Activated naive CD8-positive, alpha-beta T cell treated with anti-CD3 and anti-CD28 coated beads, Interleukin-2, amount 50 U/mL, for 24 hours (primary cell): ENCODE results near the gene LRRC10.

Source experiments
- ATAC-seq: fragments of 150-1000 bp; cut with Tn5 transposase; one replicate; pipeline ENCODE4 v1.10.0; 2021
- DNase-seq: peaks from one replicate; pipeline ENCODE4 v3.0.0; 2021
- H3K27ac Mint-ChIP-seq: one replicate; pipeline ENCODE4 v1.8.0; 2021; ENCODE audit warnings: mild to moderate bottlenecking, mixed read lengths
- H3K27me3 Mint-ChIP-seq: one replicate; pipeline ENCODE4 v1.8.0; 2021; ENCODE audit warnings: mixed read lengths
- H3K36me3 Mint-ChIP-seq: one replicate; pipeline ENCODE4 v1.8.0; 2021; ENCODE audit warnings: low read depth, mixed read lengths
- H3K4me1 Mint-ChIP-seq: one replicate; pipeline ENCODE4 v1.8.0; 2021; ENCODE audit warnings: mixed read lengths
- H3K4me3 Mint-ChIP-seq: one replicate; pipeline ENCODE4 v1.8.0; 2021; ENCODE audit warnings: mild to moderate bottlenecking, moderate library complexity, mixed read lengths
- H3K9me3 Mint-ChIP-seq: one replicate; pipeline ENCODE4 v1.8.0; 2021; ENCODE audit warnings: mixed read lengths

Gene LRRC10

GRCh38 chr12:69601962-69602685 is 8.6 kb downstream of the LRRC10 start:
- Mint-ChIP-seq H3K4me3 (no peak overlapping the region), H3K9me3 (no peaks in the 10 kb centered on the region), H3K27me3 (no peaks in the 10 kb centered on the region), H3K4me1 (no peaks in the 10 kb centered on the region), H3K27ac (no peak overlapping the region), H3K36me3 (peaks cover 57% of the 10 kb centered on the region)
- ATAC-seq (no peak), DNase-seq (no peak)

- DNase-seq, result no peak
- H3K27ac Mint-ChIP-seq, result no peak overlapping the region
- no peak overlapping the region for H3K4me3 Mint-ChIP-seq
- peaks cover 66% of the 10 kb centered on the region for H3K36me3 Mint-ChIP-seq
- H3K9me3 Mint-ChIP-seq, result no peaks in the 10 kb centered on the region
- no peaks in the 10 kb centered on the region for H3K27me3 Mint-ChIP-seq
- no peaks in the 10 kb centered on the region for H3K4me1 Mint-ChIP-seq
- no peak for ATAC-seq
Observed at GRCh38 chr12:69600804-69601203, 9.9 kb downstream of the LRRC10 start.

GRCh38 chr12:69598174-69598753 is 12.4 kb downstream of the LRRC10 start:
- ATAC-seq (no peak), DNase-seq (no peak)
- no peak overlapping the region for H3K27ac Mint-ChIP-seq
- peaks cover 4% of the 10 kb centered on the region for H3K4me1 Mint-ChIP-seq
- H3K36me3 Mint-ChIP-seq, result peaks cover 78% of the 10 kb centered on the region
- H3K27me3 Mint-ChIP-seq, result no peaks in the 10 kb centered on the region
- no peak overlapping the region for H3K4me3 Mint-ChIP-seq
- no peaks in the 10 kb centered on the region for H3K9me3 Mint-ChIP-seq

- H3K27ac Mint-ChIP-seq, result no peak overlapping the region
- H3K9me3 Mint-ChIP-seq, result no peaks in the 10 kb centered on the region
- ATAC-seq (no peak), DNase-seq (no peak)
- peaks cover 12% of the 10 kb centered on the region for H3K4me1 Mint-ChIP-seq
- no peaks in the 10 kb centered on the region for H3K27me3 Mint-ChIP-seq
- H3K36me3 Mint-ChIP-seq, result peaks cover 72% of the 10 kb centered on the region
- no peak overlapping the region for H3K4me3 Mint-ChIP-seq
Observed at GRCh38 chr12:69595689-69596088, 15.0 kb downstream of the LRRC10 start.

DNA sequence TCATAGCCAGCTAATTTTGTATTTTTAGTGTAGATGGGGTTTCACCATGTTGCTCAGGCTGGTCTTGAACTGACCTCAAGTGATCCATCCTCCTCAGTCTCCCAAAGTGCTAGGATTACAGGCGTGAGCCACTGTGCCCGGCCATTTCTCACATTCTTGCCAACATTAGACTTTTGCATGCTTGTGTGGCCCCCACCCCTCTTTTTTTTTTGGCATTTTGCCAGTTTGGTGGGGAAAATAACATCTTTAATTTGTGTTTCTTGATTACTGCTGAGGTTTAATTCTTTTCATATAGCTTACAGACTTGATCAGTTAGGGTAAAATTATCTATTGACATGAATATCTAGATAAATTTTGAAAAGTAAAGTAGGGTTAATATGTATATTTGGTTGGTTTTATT is 21.6 kb downstream of the LRRC10 start:
- DNase-seq (no peak), ATAC-seq (no peak)
- Mint-ChIP-seq H3K4me3 (no peak overlapping the region), H3K4me1 (peaks cover 53% of the 10 kb centered on the region), H3K36me3 (peaks cover 65% of the 10 kb centered on the region), H3K27me3 (no peaks in the 10 kb centered on the region), H3K27ac (no peak overlapping the region), H3K9me3 (no peaks in the 10 kb centered on the region)

DNA sequence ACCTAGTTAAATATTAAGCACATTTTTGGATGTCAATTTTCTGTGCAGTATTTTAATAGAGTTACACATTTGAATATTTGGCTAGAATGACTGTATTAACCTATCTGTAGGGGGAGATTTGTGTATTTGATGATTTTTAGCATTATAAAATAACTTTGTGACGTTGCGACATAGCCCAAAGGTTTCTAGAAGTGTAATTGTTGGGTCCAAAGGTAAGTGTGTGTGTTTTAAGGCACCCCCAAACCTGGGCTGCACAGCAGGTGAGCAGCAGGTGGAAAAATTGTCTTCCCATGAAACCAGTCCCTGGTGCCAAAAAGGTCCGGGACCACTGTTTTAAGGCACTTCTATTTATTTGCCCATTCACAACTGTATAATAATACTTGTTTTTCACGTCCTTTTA is 22.2 kb downstream of the LRRC10 start:
- no peak for ATAC-seq
- Mint-ChIP-seq H3K4me1 (peaks cover 51% of the 10 kb centered on the region), H3K4me3 (no peak overlapping the region), H3K27ac (peak overlapping the region; percentile 22), H3K9me3 (no peaks in the 10 kb centered on the region), H3K27me3 (no peaks in the 10 kb centered on the region), H3K36me3 (peaks cover 60% of the 10 kb centered on the region)
- DNase-seq, result no peak

DNA sequence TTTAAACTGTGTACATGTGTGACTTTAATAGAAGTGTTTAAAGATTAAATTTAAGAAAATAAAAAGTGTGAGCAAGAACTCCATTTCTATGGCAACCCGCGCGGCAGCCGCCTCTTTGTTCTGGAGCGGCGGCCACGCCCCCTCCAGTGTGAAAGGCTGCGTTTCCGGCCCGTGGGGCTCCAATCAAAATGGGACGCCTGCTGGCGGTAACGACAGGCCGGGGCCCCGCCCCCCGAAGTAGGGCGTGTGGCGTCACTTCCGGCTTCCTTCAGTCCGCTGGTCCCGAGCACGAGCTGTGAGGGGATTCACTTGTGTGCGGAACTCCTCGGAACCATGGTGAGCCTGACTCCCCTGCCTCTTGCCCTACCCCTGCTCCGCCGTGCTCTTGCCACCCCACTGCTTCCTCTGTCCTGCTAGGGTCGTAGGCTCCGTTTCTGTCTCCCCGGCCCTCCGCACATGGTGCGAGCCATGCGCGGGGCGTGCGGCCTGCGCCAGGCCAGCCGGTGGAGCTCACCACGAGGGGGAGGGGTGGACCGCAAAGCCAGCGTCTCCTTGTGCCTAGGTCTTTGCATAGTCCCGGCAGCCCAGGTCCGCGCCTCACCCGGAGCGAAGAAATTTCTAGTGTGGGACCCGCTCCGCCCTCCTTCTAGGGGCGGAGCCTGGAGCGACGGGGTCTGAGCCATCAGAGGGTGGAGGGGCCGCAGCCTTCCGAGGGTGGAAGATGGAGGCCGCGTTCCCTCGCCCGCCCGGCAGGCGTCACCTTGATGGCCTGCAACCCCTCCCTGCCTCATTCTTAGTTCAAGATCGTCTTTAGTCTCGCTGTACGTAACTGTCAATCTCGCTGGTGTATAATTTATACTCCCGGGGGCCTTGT is 25.3 kb downstream of the LRRC10 start, which contains the start of gene CCT2:
Gene CCT2, plus strand, starts transcription at position 271 of the 874 bp plus-strand sequence. Its CDS starts 63 bp downstream, at position 334.
- Mint-ChIP-seq H3K36me3 (peaks cover 39% of the 10 kb centered on the region), H3K27me3 (no peaks in the 10 kb centered on the region), H3K27ac (peak within 1 kb of the TSS; percentile 95), H3K4me3 (peak within 1 kb of the TSS; percentile 92), H3K4me1 (peaks cover 40% of the 10 kb centered on the region), H3K9me3 (no peaks in the 10 kb centered on the region)
- DNase-seq (peak; percentile 97), ATAC-seq (peak; percentile 94)

DNA sequence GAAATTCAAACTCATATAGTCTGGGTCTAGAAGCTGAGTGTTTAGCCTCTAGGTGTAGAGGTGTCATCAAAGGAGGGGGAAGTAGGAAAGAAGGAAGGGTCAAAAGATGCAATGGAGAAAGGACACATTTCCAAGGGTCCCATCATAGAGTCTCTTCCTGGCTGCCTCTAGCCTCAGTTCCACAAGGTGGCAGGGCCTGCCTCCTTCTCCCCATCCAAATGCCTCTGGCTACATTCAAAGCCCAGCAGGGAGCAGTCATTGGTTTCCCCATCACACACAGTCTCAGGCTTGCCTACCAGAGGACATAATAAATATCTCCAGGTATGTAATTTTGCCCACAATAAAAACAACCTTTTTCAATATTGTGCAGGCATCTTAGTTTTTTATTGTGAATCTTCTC is 27.5 kb downstream of the LRRC10 start:
- no peak overlapping the region for H3K4me3 Mint-ChIP-seq
- ATAC-seq, result no peak
- no peaks in the 10 kb centered on the region for H3K9me3 Mint-ChIP-seq

DNA sequence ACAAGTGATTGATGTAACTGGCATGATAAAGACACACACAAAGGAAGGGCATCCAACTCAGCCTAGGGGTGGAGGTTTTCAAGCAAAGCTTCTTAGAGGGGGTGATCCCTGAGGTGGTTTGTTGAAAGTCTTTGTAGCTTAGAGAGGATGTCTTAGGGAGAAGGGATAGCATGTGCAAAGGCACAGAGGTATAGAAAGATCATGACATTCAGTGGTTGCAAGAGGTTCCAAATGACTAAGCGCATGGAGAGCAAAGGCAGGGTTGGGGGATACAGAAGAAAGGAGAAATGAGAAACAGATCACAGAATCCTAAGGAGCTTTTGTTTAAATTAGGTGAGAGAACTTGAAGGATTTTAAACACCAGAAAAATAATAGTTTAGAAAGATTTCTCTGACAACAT is 30.6 kb downstream of the LRRC10 start:
- H3K9me3 Mint-ChIP-seq, result no peaks in the 10 kb centered on the region
- no peaks in the 10 kb centered on the region for H3K27me3 Mint-ChIP-seq
- H3K36me3 Mint-ChIP-seq, result no peaks in the 10 kb centered on the region
- no peak overlapping the region for H3K4me3 Mint-ChIP-seq
- peaks cover 15% of the 10 kb centered on the region for H3K4me1 Mint-ChIP-seq
- H3K27ac Mint-ChIP-seq, result no peak overlapping the region
- DNase-seq (no peak), ATAC-seq (no peak)

More for the DNA sequence above, 27.5 kb downstream of the LRRC10 start:
- Mint-ChIP-seq H3K27me3 (no peaks in the 10 kb centered on the region), H3K36me3 (peaks cover 19% of the 10 kb centered on the region), H3K4me1 (peaks cover 27% of the 10 kb centered on the region), H3K27ac (no peak overlapping the region)
- DNase-seq, result no peak

GRCh38 chr12:69579029-69579428 is 31.7 kb downstream of the LRRC10 start:
- ATAC-seq, result no peak
- no peak overlapping the region for H3K27ac Mint-ChIP-seq
- DNase-seq, result no peak
- H3K4me1 Mint-ChIP-seq, result peaks cover 9% of the 10 kb centered on the region
- H3K27me3 Mint-ChIP-seq, result no peaks in the 10 kb centered on the region
- peaks cover 9% of the 10 kb centered on the region for H3K36me3 Mint-ChIP-seq
- no peak overlapping the region for H3K4me3 Mint-ChIP-seq
- H3K9me3 Mint-ChIP-seq, result no peaks in the 10 kb centered on the region

GRCh38 chr12:69578283-69578682 is 32.4 kb downstream of the LRRC10 start:
- peaks cover 12% of the 10 kb centered on the region for H3K36me3 Mint-ChIP-seq
- ATAC-seq, result no peak
- peaks cover 9% of the 10 kb centered on the region for H3K4me1 Mint-ChIP-seq
- no peak overlapping the region for H3K27ac Mint-ChIP-seq
- no peaks in the 10 kb centered on the region for H3K9me3 Mint-ChIP-seq
- H3K27me3 Mint-ChIP-seq, result no peaks in the 10 kb centered on the region
- no peak for DNase-seq
- H3K4me3 Mint-ChIP-seq, result no peak overlapping the region

GRCh38 chr12:69575346-69575745 is 35.4 kb downstream of the LRRC10 start:
- Mint-ChIP-seq H3K27ac (no peak overlapping the region), H3K9me3 (no peaks in the 10 kb centered on the region), H3K4me3 (no peak overlapping the region), H3K27me3 (no peaks in the 10 kb centered on the region), H3K4me1 (peaks cover 9% of the 10 kb centered on the region), H3K36me3 (peaks cover 22% of the 10 kb centered on the region)
- DNase-seq, result no peak
- ATAC-seq, result no peak

DNA sequence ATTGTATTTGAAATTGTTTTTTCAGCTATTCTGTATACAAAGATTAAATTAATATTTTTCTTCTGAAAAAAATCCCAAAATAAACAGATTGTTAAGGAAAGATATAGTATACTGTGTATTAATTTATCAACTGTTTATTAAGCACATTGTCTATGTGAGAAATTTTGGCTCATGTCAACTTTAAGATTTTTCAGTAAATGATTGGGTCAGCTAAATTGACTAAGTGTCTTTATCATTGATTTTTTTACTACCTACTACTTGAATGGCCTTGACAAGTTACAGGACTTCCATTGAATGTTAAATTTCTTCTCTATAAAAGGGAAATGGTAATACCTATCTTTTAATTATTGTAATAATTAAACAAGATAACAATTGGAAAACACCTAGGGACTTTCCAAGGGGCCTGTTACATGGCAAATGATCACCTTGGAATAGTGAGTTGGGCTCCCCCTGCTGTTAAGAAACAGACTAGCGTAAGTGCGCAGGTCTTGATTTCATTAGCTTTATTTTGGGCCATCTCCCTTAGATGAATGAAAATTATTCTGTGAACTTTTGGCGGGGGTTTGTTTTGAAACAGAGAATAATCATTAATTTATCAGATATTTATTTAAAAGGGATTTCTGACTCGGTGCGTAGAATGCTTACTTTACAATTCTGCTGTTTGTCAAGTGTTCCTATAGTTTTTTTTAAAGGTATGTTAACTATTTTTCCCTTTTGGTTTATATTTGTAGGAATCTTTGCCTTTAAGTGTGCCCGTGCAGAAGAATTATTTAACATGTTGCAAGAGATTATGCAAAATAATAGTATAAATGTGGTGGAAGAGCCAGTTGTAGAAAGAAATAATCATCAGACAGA is 39.9 kb downstream of the LRRC10 start:
- Mint-ChIP-seq H3K27ac (no peak overlapping the region), H3K27me3 (no peaks in the 10 kb centered on the region), H3K9me3 (no peaks in the 10 kb centered on the region), H3K36me3 (peaks cover 24% of the 10 kb centered on the region), H3K4me1 (peaks cover 3% of the 10 kb centered on the region), H3K4me3 (no peak overlapping the region)
- peak; percentile 80 for ATAC-seq
- peak; percentile 53 for DNase-seq

- no peak for DNase-seq
- H3K36me3 Mint-ChIP-seq, result peaks cover 24% of the 10 kb centered on the region
- H3K9me3 Mint-ChIP-seq, result no peaks in the 10 kb centered on the region
- H3K4me1 Mint-ChIP-seq, result peaks cover 3% of the 10 kb centered on the region
- H3K4me3 Mint-ChIP-seq, result no peak overlapping the region
- H3K27ac Mint-ChIP-seq, result no peak overlapping the region
- no peak for ATAC-seq
- no peaks in the 10 kb centered on the region for H3K27me3 Mint-ChIP-seq
Observed at GRCh38 chr12:69570000-69570516, 40.6 kb downstream of the LRRC10 start.
